ENCODE measurements around the gene LHX6.

LHX6 gene

DNA sequence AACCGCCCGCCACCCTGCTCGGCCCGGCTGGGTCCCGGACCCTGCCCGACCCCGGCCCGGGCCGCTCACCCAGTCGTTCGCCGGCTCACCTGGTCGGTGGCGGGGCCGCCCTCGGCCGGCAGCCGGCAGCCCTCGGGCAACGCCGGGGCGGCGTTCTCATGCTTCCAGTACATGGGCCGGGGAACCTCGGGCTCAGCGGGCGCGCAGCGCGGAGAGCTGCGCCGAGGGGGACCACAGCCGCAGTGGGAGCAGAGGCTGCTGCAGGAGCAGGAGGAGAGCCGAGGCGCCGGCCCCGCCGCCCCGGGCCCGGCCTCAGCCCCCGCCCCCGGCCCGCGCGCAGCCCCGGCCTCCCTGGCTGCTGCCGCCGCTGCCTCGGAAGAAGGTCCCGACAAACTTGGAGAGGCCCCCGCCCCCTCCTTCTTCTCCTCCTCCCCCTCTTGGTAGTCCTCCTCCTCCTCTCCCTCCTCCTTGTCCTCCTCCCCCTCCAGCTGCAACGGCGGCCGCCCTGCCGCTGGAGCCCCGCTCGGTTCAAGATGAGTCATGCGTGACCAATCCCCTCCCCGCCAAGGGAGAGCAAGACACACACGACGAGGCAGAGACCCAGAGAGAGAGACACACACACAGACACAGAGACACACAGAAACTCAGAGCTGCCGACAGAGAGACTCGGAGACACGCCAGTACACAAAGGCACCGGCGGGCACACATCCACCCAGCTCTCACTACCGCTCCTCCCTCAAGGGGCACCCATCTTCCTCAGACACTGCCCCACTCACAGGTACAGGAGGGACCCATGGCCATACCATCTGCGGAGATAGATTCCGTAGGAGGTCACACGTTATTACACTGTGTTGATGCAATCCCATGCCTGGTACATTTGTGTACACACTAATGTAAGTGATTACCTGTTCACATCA, at the start of gene LHX6:
LHX6 (minus strand) TSS at position 390 of the 917 bp plus-strand sequence; CDS start at position 173, 217 bp downstream.
- DNase-seq (ENCODE audit: low spot score), result no peak

DNA sequence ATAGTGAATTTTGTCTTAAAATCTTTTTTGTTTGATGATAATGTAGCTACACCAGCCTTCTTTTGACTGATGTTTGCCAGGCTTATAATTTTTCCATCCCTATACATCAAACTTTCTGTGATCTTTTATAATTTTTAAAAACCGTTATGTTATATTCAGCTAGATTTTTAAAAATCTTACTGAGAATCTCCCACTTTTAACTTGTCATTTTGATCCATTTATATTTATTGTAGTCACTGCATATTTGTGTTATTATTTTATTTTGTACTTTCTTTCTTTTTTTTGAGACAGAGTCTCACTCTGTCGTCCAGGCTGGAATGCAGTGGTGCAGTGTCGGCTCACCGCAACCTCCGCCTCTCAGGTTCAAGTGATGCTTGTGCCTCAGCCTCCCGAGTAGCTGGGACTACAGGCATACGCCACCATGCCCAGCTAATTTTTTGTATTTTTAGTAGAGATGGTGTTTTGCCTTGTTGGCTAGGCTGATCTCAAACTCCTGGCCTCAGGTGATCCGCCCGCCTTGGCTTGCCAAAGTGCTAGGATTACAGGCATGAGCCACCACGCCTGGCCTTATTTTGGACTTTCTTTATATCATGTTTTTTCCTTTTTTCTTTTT, 48.6 kb upstream of the LHX6 start:
- DNase-seq (ENCODE audit: low spot score), result no peak

DNA sequence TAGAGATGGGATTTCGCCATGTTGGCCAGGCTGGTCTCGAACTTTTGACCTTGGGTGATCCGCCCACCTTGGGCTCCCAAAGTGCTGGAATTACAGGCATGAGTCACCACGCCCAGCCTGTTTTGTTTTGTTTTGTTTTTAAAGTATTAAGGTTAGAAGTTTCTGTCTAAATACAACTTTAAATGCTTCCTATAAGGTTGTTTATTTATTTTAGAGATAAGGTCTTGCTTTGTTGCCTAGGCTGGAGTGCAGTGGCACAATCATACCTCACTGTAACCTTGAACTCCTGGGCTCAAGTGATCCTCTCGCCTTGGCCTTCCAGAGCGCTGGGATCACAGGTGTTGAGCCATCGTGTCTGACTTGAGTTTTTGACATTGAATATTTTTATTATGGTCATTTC, 47.3 kb upstream of the LHX6 start:
- DNase-seq (ENCODE audit: low spot score), result no peak

DNA sequence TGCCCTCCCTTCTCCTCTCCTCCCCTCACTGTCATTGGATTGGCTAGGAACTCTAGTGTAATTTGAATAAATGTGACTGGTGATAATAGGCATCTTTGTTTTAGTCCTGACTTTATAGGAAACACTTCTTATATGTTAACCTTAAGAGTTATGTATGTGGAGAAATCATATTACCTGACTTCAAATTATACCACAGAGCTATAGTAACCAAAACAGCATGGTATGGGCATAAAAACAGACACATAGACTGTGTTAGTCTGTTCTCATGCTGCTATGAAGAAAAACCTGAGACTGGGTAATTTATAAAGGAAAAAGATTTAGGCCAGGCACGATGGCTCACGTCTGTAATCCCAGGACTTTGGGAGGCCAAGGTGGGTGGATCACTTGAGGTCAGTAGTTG, 45.3 kb upstream of the LHX6 start:
- no peak for DNase-seq (ENCODE audit: low spot score)

DNA sequence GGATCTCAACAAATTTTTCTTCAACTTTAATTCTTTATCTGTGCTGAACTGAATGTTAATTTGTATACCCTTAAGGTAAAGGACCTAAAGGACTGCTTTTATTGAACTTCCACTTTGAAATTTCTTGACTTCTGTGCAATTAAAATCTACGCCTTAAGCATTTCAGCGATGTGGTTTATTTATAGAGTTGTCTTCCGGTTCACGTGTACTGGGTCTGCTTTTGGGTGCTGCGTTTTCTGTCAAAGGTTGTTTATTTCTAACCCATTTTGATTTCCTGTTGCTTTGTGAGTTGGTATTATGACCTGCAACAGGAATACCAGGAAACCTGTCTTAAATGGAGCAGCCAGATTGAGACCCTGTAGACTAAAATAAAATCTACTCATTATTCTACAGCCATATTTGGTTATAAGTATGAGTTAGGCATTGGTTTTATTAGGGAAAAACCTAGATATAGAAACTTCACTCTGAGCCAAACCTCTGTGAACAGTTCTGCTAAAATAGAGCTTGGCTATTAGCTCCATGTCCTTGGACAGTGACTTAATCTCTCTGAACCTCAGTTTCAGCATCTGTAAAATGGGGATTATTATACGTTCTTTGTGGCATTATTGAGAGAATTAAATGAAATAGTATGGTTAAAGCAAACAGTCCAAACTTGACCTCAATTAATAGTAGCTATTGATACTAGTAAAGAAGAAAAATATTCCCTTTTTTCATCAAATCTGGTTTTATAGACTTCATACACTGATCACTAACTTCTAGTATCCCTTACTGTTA, 39.5 kb upstream of the LHX6 start:
- DNase-seq (ENCODE audit: low spot score), result no peak

DNA sequence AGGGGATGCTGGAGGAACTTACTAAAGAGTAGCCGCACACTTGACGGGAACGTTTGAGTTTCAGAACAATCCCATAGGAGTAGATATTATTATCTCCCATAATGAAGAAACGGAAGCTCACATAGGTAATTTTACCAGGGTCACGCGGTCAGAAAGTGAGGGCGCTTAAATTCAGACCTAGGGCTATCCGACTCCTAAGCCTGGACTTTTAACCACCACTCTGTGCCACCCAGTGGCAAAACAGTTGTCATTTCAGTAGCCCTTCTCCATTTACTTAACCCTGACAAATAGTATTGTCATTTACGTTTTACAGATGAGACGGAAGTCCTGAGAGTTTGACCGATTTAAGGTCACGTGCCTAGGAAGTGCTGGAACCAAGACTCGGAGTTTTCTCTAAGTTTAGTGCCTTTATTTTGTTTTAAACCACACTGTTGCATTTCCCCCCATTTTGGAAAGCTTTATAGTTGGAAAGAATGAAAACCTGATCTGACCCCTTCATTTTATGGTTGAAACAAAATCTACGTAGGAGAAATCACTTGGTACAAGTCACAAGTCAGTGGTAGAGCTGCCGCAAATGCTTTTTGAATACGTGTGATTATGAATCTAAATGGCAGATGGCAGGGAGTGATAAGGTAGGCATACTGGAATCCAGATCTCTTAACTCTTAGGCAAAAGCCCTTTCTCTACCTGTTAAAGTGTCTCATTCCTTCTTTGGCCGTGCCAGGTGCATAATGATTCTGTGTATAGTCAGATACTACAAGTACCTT, 36.6 kb upstream of the LHX6 start:
- peak; percentile 24 for DNase-seq (ENCODE audit: low spot score)

DNA sequence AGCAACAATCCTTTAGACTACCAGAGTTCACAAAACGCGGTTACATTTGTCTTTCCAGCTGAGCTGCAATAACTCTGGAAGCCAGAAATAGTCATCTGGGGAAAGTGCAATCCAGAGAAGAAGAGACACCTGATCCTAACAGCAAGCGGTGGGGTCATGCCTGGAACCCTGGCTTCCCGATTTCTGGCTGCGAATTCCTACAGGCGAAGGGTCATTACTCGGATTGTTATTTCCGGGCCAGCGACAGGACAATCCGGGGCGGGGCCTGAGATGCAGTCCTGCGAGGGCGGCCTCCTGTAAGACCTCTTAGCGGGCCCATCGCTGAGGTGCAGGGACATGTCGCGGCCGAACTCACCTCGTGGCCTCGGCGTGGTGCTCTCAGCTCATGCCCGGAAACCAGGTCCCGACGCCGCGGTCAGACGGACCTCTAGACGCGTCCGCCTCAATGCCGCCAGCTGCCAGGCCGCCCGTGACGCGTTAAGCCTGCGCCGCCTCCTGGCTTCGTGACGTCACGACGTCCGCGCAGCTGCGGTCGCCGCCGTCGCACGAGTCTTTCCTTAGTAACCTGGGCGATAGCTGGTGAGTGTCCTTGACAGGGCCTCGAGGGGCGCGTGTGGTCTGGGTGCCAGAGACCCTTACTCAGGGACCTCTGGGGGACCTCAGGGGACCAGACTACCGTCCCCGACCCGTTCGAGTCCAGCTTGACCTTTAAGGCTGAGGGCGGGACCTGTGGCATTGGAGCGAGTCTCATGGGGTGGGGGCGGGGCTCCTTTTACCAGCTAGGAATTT, 35.8 kb upstream of the LHX6 start, which contains the start of the genes MRRF and RBM18:
MRRF (plus strand) TSS at position 523 of the 789 bp plus-strand sequence. CDS start 6,010 bp downstream, outside the sequence.
RBM18 (minus strand) TSS at position 481 of the 789 bp plus-strand sequence. CDS start 3,348 bp downstream, outside the sequence.
- DNase-seq (ENCODE audit: low spot score), result peak; percentile 69

DNA sequence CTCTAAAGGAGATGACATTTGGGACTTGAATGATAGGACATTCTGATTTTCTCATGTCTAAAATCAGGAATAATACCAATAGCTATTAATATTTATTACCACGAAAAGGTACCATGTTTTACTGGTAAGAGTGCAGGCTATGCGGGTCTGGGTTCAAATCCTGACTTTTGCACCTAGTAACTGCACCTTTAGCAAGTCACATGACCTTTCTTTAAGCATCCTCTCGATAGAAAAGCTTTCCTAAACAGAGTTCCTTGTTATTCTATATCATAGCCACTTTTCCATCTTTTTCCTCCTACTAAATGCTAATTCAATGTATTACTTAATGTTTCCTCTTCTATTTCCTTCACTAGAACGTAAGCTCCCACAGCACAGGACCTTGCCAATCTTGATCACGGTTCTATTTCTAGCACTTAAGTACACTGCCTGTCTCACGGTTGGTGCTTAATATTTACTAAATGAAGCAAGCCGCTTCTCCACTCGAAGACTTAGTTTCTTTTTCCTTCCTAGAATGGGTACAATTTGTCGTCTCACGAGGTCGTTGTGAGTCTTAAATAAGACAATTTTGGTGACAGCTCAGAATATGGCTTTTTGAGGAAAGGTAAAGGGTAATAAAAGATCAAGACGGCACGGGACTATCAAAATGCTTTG, 35.1 kb upstream of the LHX6 start:
- no peak for DNase-seq (ENCODE audit: low spot score)

DNA sequence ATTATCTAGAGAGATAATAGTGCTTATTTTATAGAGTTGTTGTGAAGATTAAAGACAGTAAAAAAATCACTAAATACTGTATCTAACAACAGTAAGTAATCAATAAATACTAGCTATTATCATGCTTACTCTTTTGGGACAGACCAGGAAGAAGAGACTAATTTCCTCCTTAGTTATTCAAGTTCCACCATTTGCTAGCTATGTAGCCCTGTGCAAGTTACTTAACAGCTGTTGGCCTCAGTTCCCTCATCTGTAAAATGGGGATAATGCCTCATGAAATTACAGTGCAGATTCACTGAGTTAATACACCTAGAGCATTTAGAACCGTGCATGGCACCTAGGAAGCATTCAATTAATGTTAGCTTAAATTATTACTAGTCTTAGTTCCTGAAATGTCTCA, 33.3 kb upstream of the LHX6 start:
- no peak for DNase-seq (ENCODE audit: low spot score)

DNA sequence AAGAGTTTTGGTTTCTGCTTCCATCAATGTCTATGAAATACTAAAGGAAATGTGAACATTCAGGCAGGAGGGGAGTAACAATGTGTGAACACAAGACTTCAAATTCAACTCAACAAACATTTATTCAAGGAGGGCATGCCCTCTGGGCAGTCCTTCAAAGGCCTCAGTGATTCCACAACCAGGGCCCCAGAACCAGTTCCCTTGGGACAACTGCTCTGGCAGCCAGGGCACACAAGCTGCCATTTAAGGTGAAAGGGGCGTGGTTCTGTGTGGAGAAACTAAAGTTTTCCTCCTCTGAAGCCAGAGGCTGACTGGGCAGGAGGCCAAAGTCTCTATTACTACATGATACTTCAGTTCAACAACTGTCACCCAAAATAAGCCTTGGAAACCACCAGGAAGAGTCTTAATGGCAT, 32.7 kb upstream of the LHX6 start:
- DNase-seq (ENCODE audit: low spot score), result peak; percentile 79

DNA sequence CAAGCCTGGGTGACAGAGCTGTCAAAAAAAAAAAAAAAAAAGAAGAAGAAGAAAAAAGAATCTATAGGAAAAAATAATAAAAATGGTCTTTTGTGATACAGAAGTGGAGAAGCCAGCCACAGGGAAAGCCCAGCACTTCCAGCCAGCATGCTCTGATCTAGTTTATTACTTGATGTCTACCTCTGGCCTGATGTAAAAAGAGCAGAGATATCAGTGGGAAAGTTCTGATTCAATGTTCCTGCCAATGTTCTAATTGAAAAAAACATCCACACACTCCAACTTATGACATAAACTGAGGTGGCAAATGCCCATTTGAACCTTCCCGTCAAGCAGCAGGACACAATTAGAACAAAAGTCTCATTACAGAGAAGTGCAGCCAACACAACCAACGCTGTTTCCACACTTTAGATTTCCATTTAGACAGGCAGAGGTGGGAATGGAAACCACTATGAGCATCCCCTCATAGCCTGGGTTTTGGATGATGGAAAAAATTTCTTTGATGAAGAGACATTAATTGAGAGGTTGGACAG, 30.2 kb upstream of the LHX6 start:
- DNase-seq (ENCODE audit: low spot score), result no peak

DNA sequence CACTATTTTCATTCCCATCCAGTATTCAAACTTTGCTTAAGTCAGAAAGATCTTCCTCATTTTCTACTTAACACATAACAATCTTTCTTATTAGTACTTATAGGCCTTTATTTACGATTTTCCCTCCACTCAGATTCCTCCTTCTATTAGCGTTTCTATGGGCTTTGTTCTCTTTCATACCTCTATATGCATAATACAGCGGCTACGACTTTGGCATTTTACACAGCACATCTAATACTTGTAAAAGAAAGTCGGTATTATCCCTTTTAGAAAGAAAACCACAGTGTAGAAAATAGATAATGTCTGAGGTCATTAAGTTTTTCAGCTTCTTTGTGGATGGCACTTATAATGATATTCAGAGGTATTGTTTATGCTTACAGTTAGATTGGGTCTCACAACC, 27.4 kb upstream of the LHX6 start:
- no peak for DNase-seq (ENCODE audit: low spot score)

DNA sequence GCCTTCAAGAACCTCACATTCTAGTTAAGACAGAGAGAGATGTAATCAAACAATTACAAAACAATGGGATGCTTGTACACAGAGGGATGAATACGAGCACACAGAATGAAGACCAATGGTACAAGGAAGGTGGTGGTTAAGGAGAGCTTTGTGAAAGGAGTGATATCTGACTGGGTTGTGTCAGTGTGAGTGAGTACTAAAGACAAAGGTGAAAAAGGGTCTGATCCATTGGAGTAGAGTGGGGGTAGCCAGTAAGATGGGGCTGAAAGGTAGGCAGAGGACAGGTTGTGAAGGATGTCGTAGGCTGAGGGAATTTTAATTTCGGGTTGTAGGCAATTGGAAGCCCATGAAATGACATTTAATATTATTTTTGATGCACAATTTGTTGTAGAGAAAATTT, 26.0 kb upstream of the LHX6 start:
- DNase-seq (ENCODE audit: low spot score), result no peak

DNA sequence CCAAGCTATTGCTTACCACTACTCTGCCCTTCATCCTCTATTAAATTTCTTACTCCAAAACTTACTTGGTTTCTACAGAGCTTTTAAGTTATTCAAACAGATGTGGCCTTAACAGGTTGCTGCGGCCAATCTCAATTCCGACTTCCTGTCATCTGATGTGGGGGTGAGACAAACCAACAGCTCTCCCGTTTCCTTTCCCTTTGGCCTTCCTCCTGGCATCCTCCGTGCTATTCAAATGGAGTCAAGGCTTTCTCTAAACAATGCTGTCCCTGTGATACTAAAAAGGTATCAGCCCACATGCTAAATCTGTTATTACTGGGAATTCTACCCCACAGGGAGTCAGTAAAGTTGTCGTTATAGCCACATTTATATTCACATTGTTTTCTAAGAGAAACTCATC, 24.0 kb upstream of the LHX6 start:
- no peak for DNase-seq (ENCODE audit: low spot score)

DNA sequence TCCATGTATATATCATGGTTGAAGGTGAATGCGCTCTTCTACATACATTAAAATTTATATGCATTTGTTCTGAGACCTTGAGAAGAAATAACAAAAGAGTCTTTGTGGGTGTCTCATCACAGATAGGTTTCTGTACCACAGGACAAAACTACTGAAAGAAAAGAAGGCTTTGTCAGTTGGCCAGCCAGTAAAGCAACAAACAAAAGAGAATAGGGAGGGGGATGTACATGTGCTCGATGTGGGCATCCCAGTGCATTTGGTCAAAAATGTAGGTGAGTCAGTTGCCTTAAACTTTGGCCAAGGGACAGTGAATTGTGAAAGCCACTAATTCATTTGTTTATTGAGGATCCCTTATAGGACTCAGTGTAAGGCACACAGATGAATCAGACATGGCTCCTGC, 22.6 kb upstream of the LHX6 start:
- no peak for DNase-seq (ENCODE audit: low spot score)

DNA sequence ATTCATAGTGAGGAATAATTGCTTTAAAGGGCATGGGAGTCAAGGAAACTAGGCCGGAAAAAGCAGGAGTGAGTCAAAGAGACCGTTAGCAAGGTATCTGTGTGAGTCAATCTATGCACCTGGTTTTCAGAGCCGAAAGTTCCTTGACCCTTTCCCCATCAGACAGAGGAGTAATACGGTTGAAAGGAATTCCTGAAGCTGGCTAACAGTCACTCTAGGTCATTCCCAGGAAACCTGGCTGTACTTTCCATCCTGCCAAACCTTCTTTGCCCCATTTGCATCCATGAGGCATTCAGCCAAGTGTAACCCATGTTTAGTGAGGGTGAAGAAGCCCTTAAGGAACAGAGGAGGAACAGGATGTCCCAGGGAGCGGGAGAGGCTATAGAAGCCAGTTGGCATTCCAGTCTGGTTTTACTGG, 19.7 kb upstream of the LHX6 start:
- no peak for DNase-seq (ENCODE audit: low spot score)

DNA sequence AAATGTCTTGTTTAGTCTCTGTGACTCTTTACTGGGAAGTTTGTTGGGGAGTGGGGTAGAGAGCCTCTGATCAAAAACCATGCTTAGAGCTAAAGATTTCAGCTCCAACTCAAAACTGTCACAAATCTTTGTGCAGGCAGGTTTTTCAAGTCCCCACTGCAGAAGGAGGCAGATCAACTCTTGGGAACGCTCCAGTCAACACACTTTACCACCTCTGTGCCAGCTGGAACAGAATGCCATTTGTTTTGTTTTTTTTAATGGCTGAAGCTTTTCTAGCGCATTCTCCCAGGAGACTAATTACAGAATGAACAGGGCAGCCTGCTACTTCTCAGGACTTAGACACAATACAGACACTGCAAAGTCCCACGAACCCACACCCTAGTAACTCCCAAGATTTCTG, 17.9 kb upstream of the LHX6 start:
- no peak for DNase-seq (ENCODE audit: low spot score)

DNA sequence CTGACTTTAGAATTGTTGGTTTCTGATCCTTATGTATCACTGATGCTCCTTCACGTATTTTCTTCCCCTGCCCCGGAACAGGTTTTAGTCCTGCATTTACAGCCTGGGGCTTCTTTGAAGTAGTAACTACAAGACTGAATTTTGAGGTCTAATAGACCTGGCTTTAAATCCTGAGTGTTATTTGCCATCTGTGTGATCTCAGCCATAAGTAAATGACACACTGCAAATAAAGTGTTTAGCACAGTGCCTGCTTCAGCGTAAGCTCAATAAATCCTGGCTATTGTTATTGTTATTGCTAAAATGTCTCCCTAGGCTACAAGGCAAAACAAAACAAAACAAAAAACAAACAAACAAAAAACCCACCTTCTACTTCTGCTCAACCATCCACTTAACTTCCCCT, 15.6 kb upstream of the LHX6 start:
- no peak for DNase-seq (ENCODE audit: low spot score)

DNA sequence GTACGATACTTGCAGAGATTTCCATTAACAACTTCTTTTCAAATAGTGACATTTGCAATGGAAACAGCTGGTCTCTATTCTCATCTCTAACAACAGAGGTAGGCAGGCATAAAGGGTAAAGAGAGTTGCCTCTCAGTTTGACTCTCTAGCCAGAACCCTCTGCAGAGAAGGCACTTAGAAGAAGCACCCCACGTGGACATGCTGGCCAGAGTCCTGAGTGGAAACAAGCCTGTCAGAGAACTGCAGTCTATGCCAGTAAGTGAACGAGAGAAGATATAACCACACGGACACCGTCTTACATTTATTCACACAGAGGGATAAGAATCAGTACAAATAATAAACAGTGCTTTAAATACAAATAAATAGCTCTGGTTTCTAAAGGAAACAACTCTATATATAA, 11.0 kb upstream of the LHX6 start:
- DNase-seq (ENCODE audit: low spot score), result no peak

DNA sequence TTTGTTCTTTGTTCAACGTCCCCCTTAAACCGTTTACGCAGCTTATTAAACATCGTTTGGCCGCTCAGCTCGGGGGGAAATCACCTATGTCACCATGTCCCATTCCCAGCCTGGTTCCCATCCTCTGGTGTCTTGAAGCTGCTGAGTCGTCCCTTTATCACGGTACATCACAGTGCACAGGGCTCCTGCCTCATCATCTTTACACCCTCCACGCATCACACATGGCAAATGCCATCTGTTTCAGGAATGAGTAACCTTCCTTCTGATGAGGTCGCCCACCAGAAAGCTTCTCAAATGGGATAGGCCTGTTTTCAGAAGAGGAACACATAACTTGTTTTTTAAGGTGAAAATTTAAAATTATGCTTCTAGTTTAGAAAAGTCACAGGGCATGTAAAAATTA, 7.9 kb upstream of the LHX6 start:
- no peak for DNase-seq (ENCODE audit: low spot score)

Data from HuH-7 (cell line).